Kidney (tissue), 14 donors: ENCODE measurements around the gene FKBP2. TPM values are rescaled to one million over a fixed set of nuclear protein-coding genes. Genes with fewer than 3 reads are reported as not detected.

Experiments used
- DNase-seq, 5 donors: peaks; one replicate each; pipeline ENCODE4 v3.0.0-alpha.2; 2013 to 2020
- FAIRE-seq: peaks from 2 replicates; lab custom pipeline; 2012; peaks lifted over from hg19 to GRCh38; lab: Jason Lieb, UNC
- H3K27ac ChIP-seq, 2 donors: one replicate each; pipeline ENCODE4 v1.7.0; 2013; ENCODE audit warnings: low read depth in 2 of 2, low read length in 2 of 2, inconsistent platforms in 1 of 2
- H3K27me3 ChIP-seq: one replicate; pipeline ENCODE4 v1.7.1; 2013; ENCODE audit warnings: low read length, inconsistent platforms; ENCODE audit not compliant: control insufficient read depth, insufficient read depth
- H3K36me3 ChIP-seq, 3 donors: one replicate each; pipeline versions ENCODE4 v1.7.0 to v1.7.1; 2013; ENCODE audit warnings: low read length in 3 of 3, control low read depth in 1 of 3, inconsistent platforms in 1 of 3; ENCODE audit not compliant: insufficient read depth in 3 of 3, control insufficient read depth in 2 of 3
- H3K4me1 ChIP-seq, 3 donors: one replicate each; pipeline versions ENCODE4 v1.7.0 to v1.7.1; 2013; ENCODE audit warnings: low read length in 3 of 3, inconsistent platforms in 1 of 3, low read depth in 1 of 3; ENCODE audit not compliant: control insufficient read depth in 2 of 3, insufficient read depth in 2 of 3
- H3K4me3 ChIP-seq, 3 donors: one replicate each; pipeline versions ENCODE4 v1.7.0 to v1.8.1; 2013; ENCODE audit warnings: low read length in 3 of 3, control low read depth in 1 of 3, inconsistent platforms in 1 of 3
- H3K9ac ChIP-seq, 3 donors: one replicate each; pipeline versions ENCODE4 v1.7.0 to v1.7.1; 2013; ENCODE audit warnings: low read length in 3 of 3, control low read depth in 1 of 3, inconsistent platforms in 1 of 3
- H3K9me3 ChIP-seq, 3 donors: one replicate each; pipeline versions ENCODE4 v1.7.0 to v1.7.1; 2013; ENCODE audit warnings: low read length in 3 of 3, control low read depth in 1 of 3, inconsistent platforms in 1 of 3; ENCODE audit not compliant: control insufficient read depth in 2 of 3, insufficient read depth in 1 of 3
- CTCF ChIP-seq: IDR thresholded peaks from 3 replicates; pipeline ENCODE4 v1.5.1; 2012; ENCODE audit warnings: mild to moderate bottlenecking, moderate library complexity, borderline replicate concordance; ENCODE audit not compliant: insufficient read depth; ENCODE audit errors: extremely low read depth
- intact Hi-C: fragments of 100-400 bp; cut with DNase I; formaldehyde crosslinking; loops from one replicate; pipeline ENCODE4 v1.11.1; 2022
- polyA plus RNA-seq: library from polyadenylated mRNA; stranded (reverse); fragments of 350-450 nt; fragmentation: Illumina TruSeq; extraction: RNeasy Lipid Tissue Mini Kit (QIAGEN cat#74804); gene quantifications from one replicate; pipeline ENCODE4 v1.2.3, GENCODE V29; 2014; ENCODE audit warnings: low read depth, low replicate concordance; ENCODE audit not compliant: insufficient read depth
- total RNA-seq: library from RNA; stranded (reverse); fragmentation: NEBNext Ultra II Directional; extraction: Animal tissue kit (Norgen Biotek cat#: 25700); gene quantifications from one replicate; pipeline ENCODE4 v1.2.1, GENCODE V29; 2021
- donor health status: control.
- donor health status: control.
- donor health status: control.
- donor health status: control.
- donor health status: control.
- donor health status: DM: yes; HTN: yes; CAD: no.
- donor health status: Normal renal cell carcinoma (clear cell type).

Gene FKBP2
- total and polyA plus RNA-seq, 2 donors from 2014 or later: 76.0 to 411 TPM

GRCh38 chr11:64241241-64241490 is 271 bp downstream of the FKBP2 start:
- Histone ChIP-seq H3K36me3 (peaks cover 0 to 18% (median 12%) of the 10 kb centered on the region in 3 donors), H3K4me1 (peaks cover 0 to 39% (median 23%) of the 10 kb centered on the region in 3 donors), H3K9ac (peak overlapping the region in 1 of 3 donors; percentile 100), H3K27ac (peak overlapping the region; percentile 100), H3K9me3 (no peaks in the 10 kb centered on the region), H3K27me3 (no peaks in the 10 kb centered on the region), H3K4me3 (peak overlapping the region; percentile 42 to 91 (median 53))
- DNase-seq: peak; percentile 99 to 100 (median 100)
- intact Hi-C loops: no loop called here
- TF ChIP-seq CTCF: no peak
- FAIRE-seq: no peak

DNA sequence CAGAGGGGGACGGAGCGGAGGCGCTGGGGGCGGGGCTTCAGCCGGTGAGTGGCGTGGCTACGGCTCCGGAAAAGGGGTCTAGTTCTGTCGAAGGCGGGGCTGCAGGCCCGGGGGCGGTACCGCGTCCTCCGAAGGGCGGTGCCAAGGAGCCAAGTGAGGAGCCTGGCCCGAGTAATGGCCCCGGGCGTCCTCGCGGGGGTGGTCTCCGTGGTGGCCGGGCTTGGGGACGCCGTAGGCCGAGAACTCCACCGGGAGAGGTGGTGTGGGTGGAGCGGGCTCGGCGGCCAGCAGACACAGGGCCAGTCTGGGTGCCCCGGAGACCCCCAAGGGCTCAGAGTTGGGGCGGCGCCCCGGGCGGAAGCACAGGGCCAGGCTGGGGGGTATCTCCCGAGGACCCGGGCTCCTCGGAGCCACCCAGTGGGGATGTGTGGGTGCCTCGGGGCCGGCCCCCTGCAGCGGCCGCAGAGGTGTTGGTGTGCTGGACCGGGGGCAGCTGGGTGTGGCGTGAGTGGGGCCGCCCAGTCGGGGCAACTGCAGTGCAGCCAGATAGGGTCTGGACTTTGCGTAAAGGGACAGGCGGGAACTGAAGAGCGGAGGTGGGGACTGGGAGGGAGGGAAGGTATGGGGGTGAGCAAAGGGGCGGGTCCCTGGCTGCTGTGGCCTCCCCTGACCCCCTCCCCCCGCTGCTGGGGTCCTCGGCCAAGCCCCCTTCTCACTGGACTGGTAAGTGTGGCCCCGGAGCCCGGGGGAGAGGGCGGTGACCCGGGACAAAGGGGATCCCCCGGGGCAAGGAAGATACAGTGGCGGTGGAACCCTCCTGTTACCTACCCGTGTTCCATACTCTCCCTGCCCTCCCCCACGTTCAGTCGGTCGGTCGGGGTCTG is 838 bp downstream of the FKBP2 start:
- Histone ChIP-seq H3K9ac (peak overlapping the region; percentile 20 to 80 (median 69)), H3K27ac (peak overlapping the region; percentile 100), H3K36me3 (peaks cover 0 to 18% (median 12%) of the 10 kb centered on the region in 3 donors), H3K9me3 (no peaks in the 10 kb centered on the region), H3K27me3 (no peaks in the 10 kb centered on the region), H3K4me1 (peaks cover 0 to 39% (median 23%) of the 10 kb centered on the region in 3 donors), H3K4me3 (peak overlapping the region; percentile 48 to 91 (median 63))
- FAIRE-seq (peak; percentile 72), DNase-seq (peak in 3 of 5 donors; percentile 72 to 94 (median 92))
- TF ChIP-seq CTCF: peak; percentile 12
- intact Hi-C loops: no loop called here

DNA sequence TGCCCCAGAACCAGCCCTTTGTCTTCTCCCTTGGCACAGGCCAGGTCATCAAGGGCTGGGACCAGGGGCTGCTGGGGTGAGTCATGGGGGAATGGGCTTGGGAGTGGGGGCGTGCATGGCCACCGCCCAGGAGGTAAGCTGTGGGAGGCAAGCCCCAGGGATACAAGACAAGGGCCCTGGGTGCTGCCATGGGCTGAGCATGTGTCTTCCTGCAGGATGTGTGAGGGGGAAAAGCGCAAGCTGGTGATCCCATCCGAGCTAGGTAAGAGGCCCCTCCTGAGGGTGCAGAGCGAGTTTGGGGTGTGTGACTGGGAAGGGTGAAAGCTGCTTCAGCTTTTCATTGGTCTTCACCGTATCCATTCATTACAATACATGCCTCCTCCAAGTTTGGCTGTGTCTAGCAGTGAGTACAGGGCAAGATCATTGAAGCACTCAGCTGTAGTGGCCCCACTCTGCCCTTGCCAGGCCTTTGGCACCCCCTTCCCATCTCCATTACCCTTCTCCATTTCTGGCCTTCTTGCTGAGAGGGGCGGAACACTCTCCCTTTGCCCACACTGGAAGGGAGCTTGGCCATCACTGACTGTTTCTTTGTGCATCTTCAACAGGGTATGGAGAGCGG is 2.5 kb downstream of the FKBP2 start:
- H3K27me3 ChIP-seq: no peaks in the 10 kb centered on the region
- H3K9me3 ChIP-seq: no peaks in the 10 kb centered on the region
- peaks cover 0 to 10% (median 7%) of the 10 kb centered on the region in 3 donors for H3K36me3 ChIP-seq
- intact Hi-C loops: no loop called here
- no peak for TF ChIP-seq CTCF
- H3K4me1 ChIP-seq: peaks cover 0 to 40% (median 15%) of the 10 kb centered on the region in 3 donors
- H3K27ac ChIP-seq: no peak overlapping the region
- DNase-seq (no peak), FAIRE-seq (no peak)
- peak overlapping the region in 1 of 3 donors; percentile 12 for H3K9ac ChIP-seq
- no peak overlapping the region for H3K4me3 ChIP-seq
